ENCODE data around the gene SP7. TPM values are rescaled to one million over a fixed set of nuclear protein-coding genes. Genes with fewer than 3 reads are reported as not detected.

The SP7 gene
- polyA plus RNA-seq, 3 donors = 0.10 to 0.32 (median 0.16) TPM

DNA sequence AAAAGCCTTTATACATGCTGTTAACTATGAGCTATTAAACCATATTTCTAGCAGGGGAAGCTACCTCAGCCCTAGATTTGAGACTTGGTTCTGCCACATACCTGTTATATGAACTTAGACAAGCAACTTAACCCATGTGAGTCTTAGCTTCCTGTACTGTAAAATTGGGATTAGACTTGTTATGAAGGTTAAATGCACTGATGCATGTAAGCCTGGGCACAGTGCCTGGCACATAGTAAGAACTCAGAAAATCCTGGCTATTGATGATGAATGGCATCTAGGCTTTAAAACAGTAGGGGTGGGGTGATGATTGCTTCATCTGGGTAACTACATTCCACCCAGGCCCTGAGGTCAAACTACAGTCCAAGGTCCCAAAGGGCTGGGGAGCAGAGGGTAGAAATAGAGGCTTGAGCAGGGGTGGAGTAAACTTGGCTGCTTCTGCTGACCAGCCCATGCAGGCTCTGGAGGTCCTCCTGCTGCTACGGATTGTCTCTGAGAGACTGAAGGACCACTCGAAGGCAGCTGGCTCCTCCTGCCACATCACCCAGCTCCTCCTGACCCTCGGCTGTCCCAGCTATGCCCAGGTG lies 56.8 kb downstream of the SP7 start:
- DNase-seq (ENCODE audit: low read depth in 3 of 3, low spot score in 2 of 3) = no peak

DNA sequence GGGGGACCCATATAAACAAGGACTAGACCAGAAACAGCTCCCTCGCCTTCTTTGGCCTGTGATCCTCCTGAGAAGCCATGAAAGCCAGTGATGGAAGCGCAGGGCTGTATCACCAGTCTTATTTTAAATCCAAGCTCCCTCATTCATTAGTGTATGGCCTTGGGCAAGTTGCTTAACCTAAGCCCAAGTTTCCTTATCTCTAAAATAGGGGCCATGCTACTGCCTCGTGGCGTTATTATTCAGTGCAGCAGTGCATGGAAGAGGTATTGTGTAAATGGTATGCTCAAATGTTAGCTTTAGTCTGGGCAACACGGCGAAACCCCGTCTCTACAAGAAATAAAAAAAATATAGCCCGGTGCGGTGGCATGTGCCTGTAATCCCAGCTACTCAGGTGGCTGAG lies 58.2 kb downstream of the SP7 start:
- DNase-seq (ENCODE audit: low read depth in 3 of 3, low spot score in 2 of 3) = no peak

Other genes starting within 250 kb of the SP7 start
- 10 to 100 TPM; 12.2 to 12.8 (median 12.4) TPM for gene IGFBP6, start 238.7 kb downstream of the SP7 start, polyA plus RNA-seq (ENCODE audit: insufficient read length in 3 of 3)
- 1 to 10 TPM; 1.2 to 1.6 (median 1.4) TPM for gene SOAT2, start 232.9 kb downstream of the SP7 start, polyA plus RNA-seq (ENCODE audit: insufficient read length in 3 of 3)
- 10 to 100 TPM; 75.1 to 81.8 (median 78.8) TPM for gene ZNF740, start 155.6 kb downstream of the SP7 start, polyA plus RNA-seq (ENCODE audit: insufficient read length in 3 of 3)
- 10 to 100 TPM; 28.9 to 34.0 (median 31.1) TPM for gene CSAD, start 155.4 kb downstream of the SP7 start, polyA plus RNA-seq (ENCODE audit: insufficient read length in 3 of 3)
- gene ITGB7, start 129.1 kb downstream of the SP7 start, polyA plus RNA-seq (ENCODE audit: insufficient read length in 3 of 3) = 1 to 10 TPM in 1 of 3 donors, under 1 TPM in 2; 0.88 to 1.3 (median 0.96) TPM
- gene RARG, start 104.1 kb downstream of the SP7 start, polyA plus RNA-seq (ENCODE audit: insufficient read length in 3 of 3) = 10 to 100 TPM; 28.1 to 33.5 (median 32.3) TPM
- 1 to 10 TPM; 8.0 to 9.4 (median 9.4) TPM for gene ESPL1, start 68.1 kb downstream of the SP7 start, polyA plus RNA-seq (ENCODE audit: insufficient read length in 3 of 3)
- gene PFDN5, start 40.8 kb downstream of the SP7 start, polyA plus RNA-seq (ENCODE audit: insufficient read length in 3 of 3) = 100 to 1,000 TPM; 817 to 897 (median 885) TPM
- 10 to 100 TPM; 47.2 to 53.6 (median 48.8) TPM for gene MYG1, start 36.7 kb downstream of the SP7 start, polyA plus RNA-seq (ENCODE audit: insufficient read length in 3 of 3)
- gene AAAS, start 14.7 kb downstream of the SP7 start, polyA plus RNA-seq (ENCODE audit: insufficient read length in 3 of 3) = 10 to 100 TPM; 69.0 to 85.4 (median 72.3) TPM
- gene SP1, start 43.8 kb upstream of the SP7 start, polyA plus RNA-seq (ENCODE audit: insufficient read length in 3 of 3) = 10 to 100 TPM; 76.7 to 81.0 (median 77.6) TPM
- under 1 TPM; 0.13 to 0.39 (median 0.22) TPM for gene AMHR2, start 87.5 kb upstream of the SP7 start, polyA plus RNA-seq (ENCODE audit: insufficient read length in 3 of 3)
- 100 to 1,000 TPM; 189 to 212 (median 200) TPM for gene PRR13, start 105.4 kb upstream of the SP7 start, polyA plus RNA-seq (ENCODE audit: insufficient read length in 3 of 3)
- 1,000 to 10,000 TPM; 1,108 to 1,139 (median 1,109) TPM for gene PCBP2, start 115.7 kb upstream of the SP7 start, polyA plus RNA-seq (ENCODE audit: insufficient read length in 3 of 3)
- 10 to 100 TPM; 18.3 to 21.3 (median 19.6) TPM for gene MAP3K12, start 163.1 kb upstream of the SP7 start, polyA plus RNA-seq (ENCODE audit: insufficient read length in 3 of 3)
- 10 to 100 TPM; 40.0 to 44.5 (median 42.7) TPM for gene TARBP2, start 164.9 kb upstream of the SP7 start, polyA plus RNA-seq (ENCODE audit: insufficient read length in 3 of 3)
- 1 to 10 TPM in 1 of 3 donors, under 1 TPM in 2; 0.40 to 1.4 (median 0.61) TPM for gene NPFF, start 171.1 kb upstream of the SP7 start, polyA plus RNA-seq (ENCODE audit: insufficient read length in 3 of 3)

All from right renal cortex interstitium (tissue), 3 donors.